OCI-LY1 (cell line): ENCODE data around the gene PTGES2.

Experiments used
- H2AFZ ChIP-seq: fragments of 200-600 bp; sonication (generic), shearing (Covaris generic); 2 replicates; pipeline ENCODE4 v1.6.0; 2014; ENCODE audit warnings: antibody characterized with exemption, mild to moderate bottlenecking, low read length
- H3F3A ChIP-seq: fragments of 200-600 bp; sonication (generic), shearing (Covaris generic); 2 replicates; pipeline ENCODE4 v1.6.0; 2014; ENCODE audit warnings: mild to moderate bottlenecking, antibody characterized with exemption, low read length, moderate library complexity; ENCODE audit not compliant: insufficient read depth
- H3K27ac ChIP-seq: fragments of 200-600 bp; sonication (generic); 2 replicates; pipeline ENCODE4 v1.5.1; 2014; ENCODE audit warnings: low read length, mixed run types, mild to moderate bottlenecking, low read depth; ENCODE audit not compliant: poor library complexity, severe bottlenecking
- H3K27me3 ChIP-seq: fragments of 200-600 bp; sonication (generic); 2 replicates; pipeline ENCODE4 v1.6.0; 2014; ENCODE audit warnings: antibody characterized with exemption, mild to moderate bottlenecking, low read length, moderate library complexity; ENCODE audit not compliant: insufficient read depth
- H3K36me3 ChIP-seq: fragments of 200-600 bp; sonication (generic); 2 replicates; pipeline ENCODE4 v1.6.1; 2014; ENCODE audit warnings: mild to moderate bottlenecking, antibody characterized with exemption, low read length, moderate library complexity, mixed read lengths; ENCODE audit not compliant: insufficient read depth
- H3K4me1 ChIP-seq: fragments of 200-600 bp; sonication (generic); 2 replicates; pipeline ENCODE4 v1.5.1; 2014; ENCODE audit warnings: mild to moderate bottlenecking, low read length, moderate library complexity; ENCODE audit not compliant: insufficient read depth, severe bottlenecking
- H3K4me2 ChIP-seq: fragments of 200-600 bp; sonication (generic), shearing (Covaris generic); 2 replicates; pipeline ENCODE4 v1.6.1; 2014; ENCODE audit warnings: low read length
- H3K4me3 ChIP-seq: fragments of 200-600 bp; sonication (generic); 2 replicates; pipeline ENCODE4 v1.5.1; 2014; ENCODE audit warnings: low read length, low read depth, mild to moderate bottlenecking, mixed read lengths; ENCODE audit not compliant: poor library complexity, severe bottlenecking
- H3K79me2 ChIP-seq: fragments of 200-600 bp; shearing (Covaris generic); 2 replicates; pipeline ENCODE4 v1.6.1; 2016; ENCODE audit warnings: mixed run types, low read length, mixed read lengths; ENCODE audit not compliant: insufficient read depth
- H3K9ac ChIP-seq: fragments of 200-600 bp; sonication (generic), shearing (Covaris generic); 2 replicates; pipeline ENCODE4 v1.6.1; 2014; ENCODE audit warnings: mild to moderate bottlenecking, low read length, mixed read lengths
- H3K9me2 ChIP-seq: fragments of 200-600 bp; sonication (generic), shearing (Covaris generic); 2 replicates; pipeline ENCODE4 v1.6.1; 2014; ENCODE audit warnings: low read depth, mild to moderate bottlenecking, low read length, mixed read lengths
- H3K9me3 ChIP-seq: fragments of 200-600 bp; shearing (Covaris generic); 2 replicates; pipeline ENCODE4 v1.6.1; 2014; ENCODE audit warnings: low read length, mixed read lengths
- H4K20me1 ChIP-seq: fragments of 200-600 bp; sonication (generic), shearing (Covaris generic); 2 replicates; pipeline ENCODE4 v1.6.0; 2016; ENCODE audit warnings: mild to moderate bottlenecking, low read length; ENCODE audit not compliant: insufficient read depth
- CTCF ChIP-seq: fragments of 200-600 bp; sonication (generic), shearing (Covaris generic); IDR thresholded peaks from 2 replicates; pipeline ENCODE4 v1.5.1; 2017; ENCODE audit warnings: mild to moderate bottlenecking, antibody characterized with exemption, low read length, moderate library complexity, mixed read lengths
- EZH2 ChIP-seq: fragments of 200-600 bp; sonication (generic), shearing (Covaris generic); IDR thresholded peaks from 2 replicates; pipeline ENCODE4 v1.8.0; 2017; ENCODE audit warnings: borderline replicate concordance, mixed run types, mild to moderate bottlenecking, antibody characterized with exemption, low read length, moderate library complexity, mixed read lengths

Gene PTGES2

GRCh38 chr9:128168731-128169308 lies 41.3 kb upstream of the PTGES2 start:
- TF ChIP-seq CTCF (no peak), EZH2 (no peak)
- H3K4me1 ChIP-seq, result no peaks in the 10 kb centered on the region
- H3K27ac ChIP-seq, result no peak overlapping the region
- no peaks in the 10 kb centered on the region for H3F3A ChIP-seq
- H3K27me3 ChIP-seq, result no peaks in the 10 kb centered on the region
- H4K20me1 ChIP-seq, result no peaks in the 10 kb centered on the region
- H2AFZ ChIP-seq, result no peak overlapping the region
- no peaks in the 10 kb centered on the region for H3K9me3 ChIP-seq
- no peak overlapping the region for H3K9ac ChIP-seq
- H3K4me3 ChIP-seq, result no peak overlapping the region
- H3K79me2 ChIP-seq, result no peaks in the 10 kb centered on the region
- no peak overlapping the region for H3K4me2 ChIP-seq
- no peaks in the 10 kb centered on the region for H3K9me2 ChIP-seq
- H3K36me3 ChIP-seq, result peaks cover 49% of the 10 kb centered on the region

GRCh38 chr9:128167209-128167608 lies 39.7 kb upstream of the PTGES2 start:
- Histone ChIP-seq H3K36me3 (peaks cover 62% of the 10 kb centered on the region), H4K20me1 (no peaks in the 10 kb centered on the region), H3F3A (no peaks in the 10 kb centered on the region), H2AFZ (no peak overlapping the region), H3K9ac (no peak overlapping the region), H3K9me2 (no peaks in the 10 kb centered on the region), H3K27ac (no peak overlapping the region), H3K4me3 (no peak overlapping the region), H3K27me3 (no peaks in the 10 kb centered on the region), H3K9me3 (no peaks in the 10 kb centered on the region), H3K4me2 (no peak overlapping the region), H3K79me2 (no peaks in the 10 kb centered on the region), H3K4me1 (no peaks in the 10 kb centered on the region)
- TF ChIP-seq EZH2 (no peak), CTCF (no peak)

- H3K4me3 ChIP-seq, result no peak overlapping the region
- H3K9me3 ChIP-seq, result no peaks in the 10 kb centered on the region
- no peaks in the 10 kb centered on the region for H3K79me2 ChIP-seq
- TF ChIP-seq EZH2, result no peak
- no peak for TF ChIP-seq CTCF
- no peak overlapping the region for H2AFZ ChIP-seq
- H3K9me2 ChIP-seq, result no peaks in the 10 kb centered on the region
- H4K20me1 ChIP-seq, result no peaks in the 10 kb centered on the region
- H3K27me3 ChIP-seq, result no peaks in the 10 kb centered on the region
- H3K9ac ChIP-seq, result no peak overlapping the region
- no peak overlapping the region for H3K4me2 ChIP-seq
- H3K27ac ChIP-seq, result no peak overlapping the region
- H3F3A ChIP-seq, result no peaks in the 10 kb centered on the region
- H3K36me3 ChIP-seq, result peaks cover 65% of the 10 kb centered on the region
- peaks cover 4% of the 10 kb centered on the region for H3K4me1 ChIP-seq
Measured at GRCh38 chr9:128166169-128166568, 38.6 kb upstream of the PTGES2 start.
